H1 (cell line): ENCODE data around the gene RAB8B. TPM values are rescaled to one million over a fixed set of nuclear protein-coding genes. Genes with fewer than 3 reads are reported as not detected.

ENCODE experiments used
- CTCF ChIA-PET: fragments of 300-600 bp; sonication (Branson Sonifier 250); formaldehyde crosslinking; loops from one replicate; lab custom pipeline; 2021; ENCODE audit not compliant: partially characterized antibody; lab: Charles Lee
- POLR2A ChIA-PET: fragments of 300-600 bp; sonication (Branson Sonifier 250); formaldehyde crosslinking; loops from one replicate; lab custom pipeline; 2021; ENCODE audit warnings: inconsistent platforms; ENCODE audit not compliant: partially characterized antibody; lab: Charles Lee
- DNase-seq, 2 experiments: peaks; one replicate each; pipeline versions ENCODE4 v3.0.0 to v3.0.0-alpha.2; 2010 to 2022; ENCODE audit warnings: low spot score in 2 of 2, low read depth in 1 of 2, mixed read lengths in 1 of 2
- FAIRE-seq: peaks from 2 replicates; lab custom pipeline; 2011; peaks lifted over from hg19 to GRCh38; lab: Jason Lieb, UNC
- H2AFZ ChIP-seq: 2 replicates; pipeline ENCODE4 v1.8.1; 2012; ENCODE audit warnings: low read length, inconsistent platforms
- H2AK5ac ChIP-seq: 2 replicates; pipeline ENCODE4 v1.6.1; 2013; ENCODE audit warnings: low read depth, low read length
- H2BK120ac ChIP-seq: replicated peaks from 2 replicates; pipeline ENCODE3; 2013; ENCODE audit warnings: low read depth, low read length, inconsistent platforms
- H2BK12ac ChIP-seq: 2 replicates; pipeline ENCODE4 v1.6.1; 2013; ENCODE audit warnings: low read depth, low read length
- H2BK15ac ChIP-seq: 2 replicates; pipeline ENCODE4 v1.6.1; 2013; ENCODE audit warnings: low read length
- H2BK20ac ChIP-seq: 2 replicates; pipeline ENCODE4 v1.6.1; 2013; ENCODE audit warnings: low read length
- H2BK5ac ChIP-seq: 2 replicates; pipeline ENCODE4 v1.6.1; 2013; ENCODE audit warnings: low read depth, low read length
- H3K14ac ChIP-seq: 2 replicates; pipeline ENCODE4 v1.6.1; 2013; ENCODE audit warnings: inconsistent platforms; ENCODE audit not compliant: insufficient read length
- H3K18ac ChIP-seq: 2 replicates; pipeline ENCODE4 v1.6.1; 2013; ENCODE audit warnings: low read length; ENCODE audit errors: extremely low read depth
- H3K23ac ChIP-seq: 2 replicates; pipeline ENCODE4 v1.6.1; 2013; ENCODE audit warnings: inconsistent platforms; ENCODE audit not compliant: insufficient read length
- H3K23me2 ChIP-seq: 2 replicates; pipeline ENCODE4 v1.6.1; 2013; ENCODE audit warnings: low read depth, low read length
- H3K27ac ChIP-seq: 2 replicates; pipeline ENCODE4 v1.6.1; 2011; ENCODE audit warnings: low read depth, low read length, inconsistent platforms
- H3K27me3 ChIP-seq, 4 experiments: replicated peaks in 1 of 4; 1 replicate in 1 of 4; 2 replicates in 3 of 4; pipeline versions ENCODE4 v1.6.1 to v1.8.1; 2011 to 2013; ENCODE audit warnings: low read length in 3 of 4, mild to moderate bottlenecking in 3 of 4, inconsistent platforms in 2 of 4, mixed read lengths in 2 of 4, moderate library complexity in 1 of 4; ENCODE audit not compliant: control insufficient read depth in 3 of 4, insufficient read depth in 3 of 4; ENCODE audit errors: extremely low read depth in 1 of 4
- H3K36me3 ChIP-seq, 4 experiments: 2 replicates each; pipeline versions ENCODE4 v1.6.1 to v1.8.1; 2011 to 2013; ENCODE audit warnings: mild to moderate bottlenecking in 4 of 4, low read length in 3 of 4, moderate library complexity in 2 of 4, control low read depth in 1 of 4, inconsistent platforms in 1 of 4; ENCODE audit not compliant: insufficient read depth in 4 of 4, control insufficient read depth in 2 of 4
- H3K4ac ChIP-seq: replicated peaks from 2 replicates; pipeline ENCODE3; 2013; ENCODE audit warnings: low read length, low read depth, mixed read lengths, inconsistent platforms; ENCODE audit not compliant: insufficient read length
- H3K4me1 ChIP-seq, 4 experiments: replicated peaks in 1 of 4; 1 replicate in 1 of 4; 2 replicates in 3 of 4; pipeline versions ENCODE4 v1.6.1 to v1.8.1; 2011 to 2013; ENCODE audit warnings: low read length in 3 of 4, inconsistent platforms in 2 of 4, mixed read lengths in 1 of 4; ENCODE audit not compliant: insufficient read depth in 4 of 4, control insufficient read depth in 3 of 4
- H3K4me2 ChIP-seq, 2 experiments: 2 replicates each; pipeline versions ENCODE4 v1.6.1 to v1.8.1; 2011 to 2013; ENCODE audit warnings: low read depth in 2 of 2, low read length in 2 of 2, control low read depth in 1 of 2, inconsistent platforms in 1 of 2, mild to moderate bottlenecking in 1 of 2; ENCODE audit not compliant: insufficient read depth in 1 of 2
- H3K4me3 ChIP-seq, 4 experiments: fragments of 200-600, 300-600 bp in 1 of 4; sonication (generic), shearing (Covaris generic), sonication (Bioruptor Twin) in 1 of 4; 2 replicates each; pipeline versions ENCODE4 v1.5.1 to v1.8.1; 2011 to 2016; ENCODE audit warnings: low read length in 4 of 4, low read depth in 3 of 4, control low read depth in 2 of 4, inconsistent platforms in 2 of 4, mild to moderate bottlenecking in 2 of 4, mixed read lengths in 1 of 4, moderate library complexity in 1 of 4; ENCODE audit not compliant: insufficient read depth in 2 of 4; ENCODE audit errors: extremely low read depth in 1 of 4
- H3K56ac ChIP-seq: replicated peaks from 2 replicates; pipeline ENCODE3; 2013; ENCODE audit warnings: low read depth, mild to moderate bottlenecking, mixed read lengths, low read length, inconsistent platforms; ENCODE audit not compliant: insufficient read length
- H3K79me1 ChIP-seq: 2 replicates; pipeline ENCODE4 v1.6.1; 2013; ENCODE audit warnings: low read depth, low read length, control low read depth
- H3K79me2 ChIP-seq, 2 experiments: 2 replicates each; pipeline versions ENCODE4 v1.6.1 to v1.8.1; 2012 to 2013; ENCODE audit warnings: low read length in 2 of 2, mild to moderate bottlenecking in 2 of 2, inconsistent platforms in 1 of 2; ENCODE audit not compliant: insufficient read depth in 2 of 2, control insufficient read depth in 1 of 2
- H3K9ac ChIP-seq, 4 experiments: replicated peaks in 1 of 4; 1 replicate in 1 of 4; 2 replicates in 3 of 4; pipeline versions ENCODE4 v1.6.1 to v1.8.1; 2011 to 2013; ENCODE audit warnings: low read depth in 3 of 4, low read length in 3 of 4, control low read depth in 2 of 4, mild to moderate bottlenecking in 2 of 4, moderate library complexity in 2 of 4, inconsistent platforms in 1 of 4; ENCODE audit errors: extremely low read depth in 1 of 4
- H3K9me3 ChIP-seq, 2 experiments: 2 replicates each; pipeline versions ENCODE4 v1.6.1 to v1.8.1; 2012 to 2013; ENCODE audit warnings: mild to moderate bottlenecking in 2 of 2, moderate library complexity in 2 of 2, control low read depth in 1 of 2, inconsistent platforms in 1 of 2, low read depth in 1 of 2, low read length in 1 of 2, mixed read lengths in 1 of 2; ENCODE audit not compliant: insufficient read depth in 2 of 2
- H4K20me1 ChIP-seq, 2 experiments: replicated peaks in 1 of 2; 2 replicates each; pipeline versions ENCODE3 to v1.8.1; 2011 to 2013; ENCODE audit warnings: inconsistent platforms in 2 of 2, low read length in 2 of 2, mild to moderate bottlenecking in 1 of 2; ENCODE audit not compliant: insufficient read depth in 2 of 2, control insufficient read depth in 1 of 2
- H4K5ac ChIP-seq: 2 replicates; pipeline ENCODE4 v1.6.1; 2013; ENCODE audit warnings: low read length, low read depth, mixed read lengths, inconsistent platforms; ENCODE audit not compliant: insufficient read length
- H4K8ac ChIP-seq: 2 replicates; pipeline ENCODE4 v1.8.0; 2013; ENCODE audit warnings: mild to moderate bottlenecking, moderate library complexity, low read length, inconsistent platforms; ENCODE audit not compliant: insufficient read depth; ENCODE audit errors: extremely low read depth
- H4K91ac ChIP-seq: replicated peaks from 2 replicates; pipeline ENCODE3; 2013; ENCODE audit warnings: low read length, mixed read lengths, inconsistent platforms; ENCODE audit not compliant: insufficient read length
- CBX8 ChIP-seq: fragments of 300-800, 300-1000 bp; sonication (generic); IDR thresholded peaks from 2 replicates; pipeline ENCODE4 v1.7.1; 2016; ENCODE audit warnings: low read depth, low read length, borderline replicate concordance
- CEBPB ChIP-seq: IDR thresholded peaks from 2 replicates; pipeline ENCODE4 v1.6.1; 2012; ENCODE audit warnings: low read depth, low read length
- HDAC2 ChIP-seq, 2 experiments: fragments of 300-600 bp in 1 of 2; sonication (generic) in 1 of 2; IDR thresholded peaks; 2 replicates each; pipeline ENCODE4 v1.6.1; 2011 to 2012; ENCODE audit warnings: low read depth in 2 of 2, low read length in 2 of 2, mild to moderate bottlenecking in 2 of 2, moderate library complexity in 2 of 2, borderline replicate concordance in 1 of 2, inconsistent platforms in 1 of 2
- POU5F1 ChIP-seq: IDR thresholded peaks from 2 replicates; pipeline ENCODE4 v1.6.1; 2011; ENCODE audit warnings: low read depth, mild to moderate bottlenecking, low read length, moderate library complexity
- RBBP5 ChIP-seq: IDR thresholded peaks from 2 replicates; pipeline ENCODE4 v1.7.1; 2012; ENCODE audit warnings: low read depth, mild to moderate bottlenecking, inconsistent platforms, low read length, moderate library complexity, borderline replicate concordance
- RXRA ChIP-seq: IDR thresholded peaks from 2 replicates; pipeline ENCODE4 v1.6.1; 2011; ENCODE audit warnings: low read depth, mild to moderate bottlenecking, low read length, moderate library complexity; ENCODE audit not compliant: insufficient read depth
- SIRT6 ChIP-seq: IDR thresholded peaks from one replicate; pipeline ENCODE4 v1.7.1; 2012; ENCODE audit warnings: low read length, inconsistent platforms
- SP1 ChIP-seq: IDR thresholded peaks from 2 replicates; pipeline ENCODE4 v1.6.1; 2011; ENCODE audit warnings: low read depth, low read length
- SP2 ChIP-seq: IDR thresholded peaks from 2 replicates; pipeline ENCODE4 v1.6.1; 2012; ENCODE audit warnings: mild to moderate bottlenecking, low read length, inconsistent platforms
- SRF ChIP-seq: IDR thresholded peaks from 2 replicates; pipeline ENCODE4 v1.6.1; 2011; ENCODE audit warnings: mild to moderate bottlenecking, low read depth, low read length, moderate library complexity
- SUZ12 ChIP-seq: fragments of 200-600 bp; sonication (generic); IDR thresholded peaks from 2 replicates; pipeline ENCODE4 v1.6.1; 2012; ENCODE audit warnings: mild to moderate bottlenecking, inconsistent platforms, low read length, moderate library complexity, mixed read lengths
- TAF1 ChIP-seq: IDR thresholded peaks from 2 replicates; pipeline ENCODE4 v1.6.1; 2011; ENCODE audit warnings: mild to moderate bottlenecking, low read depth, low read length
- TAF7 ChIP-seq: optimal IDR thresholded peaks from 2 replicates; pipeline ENCODE3; 2011; ENCODE audit warnings: low read depth, mild to moderate bottlenecking, inconsistent platforms, low read length, moderate library complexity, borderline replicate concordance
- TBP ChIP-seq: IDR thresholded peaks from 2 replicates; pipeline ENCODE4 v1.6.1; 2011; ENCODE audit warnings: low read depth, low read length, improper control_type of control experiment
- TCF12 ChIP-seq: IDR thresholded peaks from 2 replicates; pipeline ENCODE4 v1.6.1; 2011; ENCODE audit warnings: low read depth, mild to moderate bottlenecking, low read length
- TEAD4 ChIP-seq: IDR thresholded peaks from 2 replicates; pipeline ENCODE4 v1.6.1; 2012; ENCODE audit warnings: low read depth, low read length, inconsistent platforms, mixed read lengths
- WGBS, 2 experiments: shearing (Covaris generic) in 1 of 2; methylation state at CpG; one replicate each; pipeline versions ENCODE4 v1.1.6 to v1.1.7; 2013 to 2015; ENCODE audit warnings: low lambda C conversion rate in 2 of 2, mixed read lengths in 2 of 2, inconsistent platforms in 1 of 2, low coverage in 1 of 2, missing lambda C conversion rate in 1 of 2; ENCODE audit not compliant: insufficient replicate concordance in 2 of 2, insufficient coverage in 1 of 2, insufficient read length in 1 of 2; ENCODE audit errors: extremely low coverage in 1 of 2, missing lambda C conversion rate in 1 of 2; 5-methylcytosine and 5-hydroxymethylcytosine counted together
- polyA plus RNA-seq, 7 experiments: library from polyadenylated mRNA; depleted of rRNA in 3 of 7; stranded (reverse) in 5 of 7; unstranded in 2 of 7; fragments of >200 nt in 5 of 7; fragments of 200-250 nt in 2 of 7; gene quantifications; 1 replicate in 5 of 7; 2 replicates in 1 of 7; 4 replicates in 1 of 7; pipeline versions ENCODE4 v1.2.1 to v1.2.3, GENCODE V29; 2011 to 2013; ENCODE audit warnings: missing spikeins in 2 of 7, mixed read lengths in 2 of 7
- total RNA-seq: library from RNA; stranded (reverse); fragmentation: NEBNext Ultra II Directional; extraction: Animal tissue kit (Norgen Biotek cat#: 25700); gene quantifications from 2 replicates; pipeline ENCODE4 v1.2.1, GENCODE V29; 2021

Gene RAB8B
- total and polyA plus RNA-seq, 2 of the 8 experiments (the other 6 are each of a cell fraction or from before 2014, with no cell fraction given): 9.5 to 47.8 TPM

- no peaks in the 10 kb centered on the region for H3K79me1 ChIP-seq
- no peak overlapping the region for H3K27ac ChIP-seq
- H3K23me2 ChIP-seq: no peaks in the 10 kb centered on the region
- no peak overlapping the region for H2AFZ ChIP-seq
- ChIA-PET POLR2A (interaction anchor here (1.1 to 1.7 kb wide), 2 partner anchors 9 to 18 kb away, joined by 3 read pairs; no protein-coding TSS in a partner anchor), CTCF (interaction anchor here (0.6 to 6.5 kb wide), 6 partner anchors 64 to 170 kb away, joined by 3 to 25 read pairs (median 3); no protein-coding TSS in a partner anchor)
- H3K23ac ChIP-seq: no peak overlapping the region
- H4K91ac ChIP-seq: no peak overlapping the region
- no peaks in the 10 kb centered on the region for H3K4me1 ChIP-seq
- H3K4me2 ChIP-seq: no peak overlapping the region
- no peaks in the 10 kb centered on the region for H3K27me3 ChIP-seq
- no peak overlapping the region for H3K14ac ChIP-seq
- 0 out of 8 replicates have a peak, but pooled peaks cover 0 to 2% (median 0%) of the 10 kb centered on the region in 4 experiments for H3K36me3 ChIP-seq
- 88% methylated on average over 6 of the region's 6 CpGs; no CpG with 5 or more reads in 1 of the 2 experiments for WGBS, 2 experiments
- H4K5ac ChIP-seq: no peak overlapping the region
- H3K4ac ChIP-seq: no peak overlapping the region
- no peak overlapping the region for H2BK15ac ChIP-seq
- no peak overlapping the region; the same call in 1 of the 2 replicates for H4K8ac ChIP-seq
- H3K9ac ChIP-seq: no peak overlapping the region
- H2BK20ac ChIP-seq: no peak overlapping the region
- H2AK5ac ChIP-seq: no peak overlapping the region
- no peaks in the 10 kb centered on the region for H3K79me2 ChIP-seq
- FAIRE-seq (no peak), DNase-seq (no peak)
- no peak overlapping the region for H2BK5ac ChIP-seq
- no peak overlapping the region for H2BK12ac ChIP-seq
- no peaks in the 10 kb centered on the region for H4K20me1 ChIP-seq
- no peak overlapping the region for H3K56ac ChIP-seq
- no peaks in the 10 kb centered on the region for H3K9me3 ChIP-seq
- H3K4me3 ChIP-seq: no peak overlapping the region
- no peak overlapping the region for H3K18ac ChIP-seq
- no peak overlapping the region for H2BK120ac ChIP-seq
- no peak for TF ChIP-seq SUZ12
- no peak for TF ChIP-seq TAF1
- TF ChIP-seq TAF7: no peak
- no peak for TF ChIP-seq CBX8
- TF ChIP-seq SIRT6: no peak
- no peak for TF ChIP-seq SRF
- no peak for TF ChIP-seq TEAD4
- TF ChIP-seq HDAC2 (IDR thresholded peaks at IDR 0.05; ENCODE audit: borderline replicate concordance in 1 of 2, low read depth in 2 of 2, low read length in 2 of 2): no peak
- TF ChIP-seq CEBPB: no peak
- no peak for TF ChIP-seq SP1
- TF ChIP-seq TBP: no peak
- TF ChIP-seq TCF12: no peak
- TF ChIP-seq POU5F1: no peak
- TF ChIP-seq RXRA: no peak
- TF ChIP-seq SP2: no peak
- TF ChIP-seq RBBP5: no peak
Measured at GRCh38 chr15:63296195-63296594, 106.8 kb downstream of the RAB8B start.
